GM18951 (cell line): Measurements from ENCODE around the gene HOXC11.

Source experiments
- POLR2A ChIP-seq: IDR thresholded peaks from 4 replicates; pipeline ENCODE4 v1.6.1; 2011; ENCODE audit warnings: mild to moderate bottlenecking; ENCODE audit not compliant: insufficient read length, insufficient read depth; ENCODE audit errors: extremely low read depth
- in situ Hi-C: fragments of 300-500 bp; cut with MboI; formaldehyde crosslinking; loops from one replicate; pipeline ENCODE4 v1.12.0; 2022; ENCODE audit warnings: low sequenced_read_pairs, mixed read lengths, inconsistent platforms; ENCODE audit not compliant: unreplicated experiment

HOXC11 gene

GRCh38 chr12:53993162-53994008 is 20.5 kb downstream of the HOXC11 start:
- in situ Hi-C loops = no loop called here
- TF ChIP-seq POLR2A = no peak

GRCh38 chr12:53994009-53994263 is 21.0 kb downstream of the HOXC11 start:
- in situ Hi-C loops = no loop called here
- TF ChIP-seq POLR2A = no peak

- in situ Hi-C loops = no loop called here
- TF ChIP-seq POLR2A = no peak
Observed at GRCh38 chr12:53994264-53995001, 21.5 kb downstream of the HOXC11 start.

- in situ Hi-C loops = no loop called here
- TF ChIP-seq POLR2A = no peak
Observed at GRCh38 chr12:53995002-53995377, 22.1 kb downstream of the HOXC11 start.

- in situ Hi-C loops = no loop called here
Observed at GRCh38 chr12:53995378-53996239, 22.7 kb downstream of the HOXC11 start.

GRCh38 chr12:53996240-53997203 is 23.6 kb downstream of the HOXC11 start:
- in situ Hi-C loops = no loop called here

More at GRCh38 chr12:53995378-53996239, 22.7 kb downstream of the HOXC11 start:
- no peak for TF ChIP-seq POLR2A

GRCh38 chr12:53997204-53998109 is 24.5 kb downstream of the HOXC11 start:
- in situ Hi-C loops = no loop called here
- no peak for TF ChIP-seq POLR2A

More at GRCh38 chr12:53996240-53997203, 23.6 kb downstream of the HOXC11 start:
- no peak for TF ChIP-seq POLR2A

- in situ Hi-C loops = no loop called here
- no peak for TF ChIP-seq POLR2A
Observed at GRCh38 chr12:53998110-53998899, 25.4 kb downstream of the HOXC11 start.

GRCh38 chr12:53998900-53999236 is 25.9 kb downstream of the HOXC11 start:
- in situ Hi-C loops = no loop called here
- no peak for TF ChIP-seq POLR2A

- TF ChIP-seq POLR2A = no peak
- in situ Hi-C loops = loop anchor here (25.0 kb wide), 1 partner anchor 363 kb away; the partner anchor contains the start of gene GPR84
Observed at GRCh38 chr12:53999559-54000115, 26.7 kb downstream of the HOXC11 start.
